HG03439 (cell line): Measurements from ENCODE around the gene LSM14B.
"Not testable (repeated sequence)": the region's sequence is repeated elsewhere in the genome, so short reads cannot be mapped to it uniquely, and the experiment has no call there.

Experiments
- ATAC-seq: cut with Tn5 transposase; IDR thresholded peaks from one replicate; pipeline ENCODE4 v1.9.1; 2021; ENCODE audit warnings: mild to moderate bottlenecking, moderate library complexity; ENCODE audit not compliant: unreplicated experiment

Gene LSM14B

GRCh38 chr20:62111148-62111547 lies 11.1 kb upstream of the LSM14B start:
- no peak for ATAC-seq

DNA sequence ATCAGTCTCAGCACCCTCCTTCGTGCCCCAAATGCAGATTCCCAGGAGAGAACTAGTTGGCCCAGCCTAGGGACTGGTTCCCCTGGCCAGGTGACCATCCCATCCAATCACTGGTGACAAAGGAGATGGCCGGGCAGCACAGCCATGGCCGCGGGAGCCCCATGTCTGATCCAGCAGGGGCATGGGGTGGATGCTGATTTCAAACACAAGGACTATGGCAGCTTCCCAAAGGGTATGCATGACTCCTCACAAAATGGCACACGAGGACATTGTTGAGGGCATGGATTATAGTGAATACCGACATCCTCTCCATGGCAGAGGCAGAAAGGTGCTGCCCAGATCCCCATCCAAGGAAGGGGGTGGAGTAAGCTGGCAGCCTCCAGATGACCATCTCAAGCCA lies 9.9 kb upstream of the LSM14B start:
- ATAC-seq, result no peak

- no peak for ATAC-seq
These were observed 7.4 kb upstream of the LSM14B start for GRCh38 chr20:62114894-62115293.

- ATAC-seq, result not testable (repeated sequence)
These were observed 6.4 kb upstream of the LSM14B start for GRCh38 chr20:62115800-62116407.

DNA sequence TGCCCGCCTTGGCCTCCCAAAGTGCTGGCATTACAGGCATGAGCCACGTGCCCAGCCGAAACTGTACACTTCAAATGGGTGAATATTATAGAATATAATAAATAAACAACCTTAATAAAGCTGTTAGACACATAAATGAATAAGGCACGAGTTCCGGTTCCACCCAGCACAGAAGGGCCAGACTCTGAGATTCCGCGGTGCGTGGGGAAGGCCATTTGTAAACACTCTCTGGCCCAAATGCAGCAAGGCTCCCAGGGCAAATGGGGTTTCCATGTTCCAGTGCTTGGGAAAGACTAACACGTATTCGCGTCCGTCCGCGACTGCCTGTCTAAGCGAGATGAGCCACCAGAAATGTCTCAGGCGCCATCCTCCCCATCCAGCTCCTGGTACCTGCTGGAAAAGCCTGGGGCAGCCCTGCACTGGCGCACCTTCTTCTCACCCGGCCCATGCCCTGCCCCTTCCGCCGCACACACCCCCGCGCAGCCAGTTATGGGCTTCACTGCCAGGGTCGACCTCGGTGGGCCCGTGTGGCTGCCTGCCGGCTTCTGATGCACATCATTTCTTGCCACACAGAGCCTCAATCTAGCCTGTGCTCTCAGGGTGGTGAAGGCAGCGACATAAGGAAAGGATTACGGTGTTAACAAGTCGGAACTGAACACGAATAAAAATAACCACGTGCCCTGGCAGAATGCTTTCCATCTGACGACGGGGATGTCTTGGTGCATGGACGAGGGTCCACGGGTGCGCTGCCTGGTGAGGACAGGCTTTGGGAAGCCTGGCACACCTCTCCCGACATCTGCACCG lies 5.5 kb upstream of the LSM14B start:
- no peak for ATAC-seq

DNA sequence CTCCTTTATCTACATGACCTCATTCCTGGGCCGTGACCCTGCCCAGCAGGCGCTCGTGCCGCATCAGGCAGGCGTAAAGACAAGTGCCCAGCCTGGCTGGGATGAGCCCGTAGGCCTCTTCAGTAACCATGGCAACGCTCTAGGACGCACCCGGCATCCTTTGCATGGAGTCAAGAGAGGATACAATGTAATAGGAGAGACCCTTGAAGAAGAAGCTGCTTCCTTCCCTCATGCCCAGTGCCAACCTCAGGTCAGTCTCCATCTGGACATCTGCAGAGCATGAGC lies 5.0 kb upstream of the LSM14B start:
- no peak for ATAC-seq

- ATAC-seq, result no peak
These were observed 4.6 kb upstream of the LSM14B start for GRCh38 chr20:62117658-62118057.

GRCh38 chr20:62118113-62119043 lies 3.9 kb upstream of the LSM14B start:
- no peak for ATAC-seq

- no peak for ATAC-seq
These were observed 3.2 kb upstream of the LSM14B start for GRCh38 chr20:62119115-62119514.

DNA sequence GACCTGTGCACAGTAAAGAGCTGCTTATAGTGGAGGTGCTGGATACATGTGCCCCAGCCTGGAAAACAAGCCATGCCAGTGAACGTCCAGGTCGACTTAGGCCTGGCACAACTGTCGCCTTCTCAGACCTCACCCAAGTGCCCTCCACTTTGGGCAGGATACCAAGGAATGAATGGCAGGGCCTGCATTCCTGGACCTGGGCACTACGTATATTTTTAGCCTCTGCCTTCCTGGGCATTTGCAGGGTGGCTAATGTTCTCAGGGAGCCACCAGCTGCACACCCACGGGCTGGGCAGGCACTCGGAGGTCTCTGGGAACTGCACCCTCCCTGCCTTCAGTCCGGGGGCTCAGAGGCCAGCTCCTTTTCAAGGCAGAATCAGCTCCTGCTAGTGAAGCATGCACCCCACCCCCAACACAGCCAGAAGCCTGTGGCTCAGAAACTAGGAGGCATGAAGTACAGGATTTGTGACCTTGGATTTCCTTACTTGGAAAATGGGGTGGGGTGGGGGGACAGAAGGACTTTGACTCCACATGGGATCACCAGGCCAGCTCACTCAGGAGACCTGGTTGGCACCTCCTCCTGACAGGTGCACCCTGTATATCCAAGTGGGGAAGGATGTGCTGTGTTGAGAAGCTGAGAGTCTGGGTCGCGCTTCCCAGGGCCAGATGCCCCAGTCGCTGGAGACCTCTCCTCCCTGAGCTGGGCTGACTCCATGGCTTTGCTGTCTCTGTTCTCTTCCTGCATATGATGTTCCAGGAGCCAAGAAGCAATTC lies 2.5 kb upstream of the LSM14B start:
- no peak for ATAC-seq

DNA sequence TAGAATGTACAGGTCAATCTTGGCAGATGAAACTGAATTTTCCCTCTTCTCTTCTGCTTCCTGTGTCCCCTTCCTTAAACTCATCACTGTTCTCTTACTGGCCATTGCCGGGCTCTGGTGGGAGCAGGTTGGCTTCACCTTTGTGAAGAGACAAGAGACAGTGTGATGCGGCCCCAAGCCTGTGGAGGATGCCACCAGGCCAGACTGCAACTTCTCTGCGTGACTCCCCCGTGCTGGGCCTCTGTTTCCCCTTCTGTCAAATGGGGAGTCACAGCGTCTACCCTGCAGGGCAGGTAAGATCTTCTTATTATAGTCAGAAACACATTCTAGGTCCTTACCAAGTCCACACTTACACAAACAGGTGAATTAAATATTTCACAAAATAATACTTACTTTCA lies 1.9 kb upstream of the LSM14B start:
- no peak for ATAC-seq

- ATAC-seq, result peak; percentile 9
These were observed 1.1 kb upstream of the LSM14B start for GRCh38 chr20:62120990-62121775.

GRCh38 chr20:62122654-62123449 lies 577 bp downstream of the LSM14B start:
- peak; percentile 16 for ATAC-seq

DNA sequence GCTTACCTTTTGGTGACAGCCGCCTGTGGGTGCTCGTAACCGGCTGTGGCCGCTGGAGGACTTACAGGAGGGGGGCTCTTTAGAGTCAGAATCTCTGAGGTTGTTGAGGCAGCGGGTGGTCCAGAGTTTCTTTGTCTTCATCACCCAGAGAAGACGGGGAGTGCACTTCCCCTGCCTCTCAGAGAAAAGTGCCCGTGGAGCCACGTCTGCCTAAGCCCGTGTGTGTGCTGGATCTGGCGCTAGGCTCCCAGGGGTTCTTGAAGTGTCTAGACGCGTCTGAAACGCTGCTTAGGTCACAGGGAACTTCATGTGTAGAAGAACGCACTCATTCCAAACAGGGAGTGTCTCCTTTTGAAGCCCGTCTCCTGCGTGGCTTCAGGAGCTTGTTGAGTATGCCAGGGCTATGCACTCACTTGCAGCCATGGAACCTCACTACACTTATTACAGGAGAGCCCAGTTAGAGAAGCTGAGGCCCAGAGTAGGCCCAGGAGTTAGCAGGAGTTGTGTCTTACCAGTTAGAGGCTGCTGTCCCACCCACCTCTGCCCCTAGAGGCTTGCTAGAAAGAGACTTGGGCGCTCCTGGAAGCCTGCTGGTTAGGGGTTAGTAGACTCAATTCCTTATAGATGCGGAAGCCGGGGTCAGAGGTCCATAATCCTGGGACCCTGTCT lies 1.3 kb downstream of the LSM14B start:
- no peak for ATAC-seq

DNA sequence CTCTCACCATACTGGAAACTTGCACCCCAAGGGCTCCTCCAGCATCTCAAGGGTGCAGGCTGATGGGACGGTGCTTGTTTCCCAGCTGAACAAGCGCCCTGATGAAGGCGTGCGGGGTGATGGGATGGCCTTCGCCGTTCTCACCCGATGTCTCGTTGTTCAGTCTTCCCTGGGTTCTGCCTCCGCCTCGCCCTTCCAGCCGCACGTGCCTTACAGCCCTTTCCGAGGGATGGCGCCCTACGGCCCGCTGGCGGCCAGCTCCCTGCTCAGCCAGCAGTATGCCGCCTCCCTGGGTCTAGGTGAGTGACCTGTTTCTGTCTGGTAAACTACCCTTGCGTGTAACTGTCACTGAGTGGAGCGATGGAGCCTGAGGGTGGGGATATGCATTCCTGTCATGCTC lies 3.9 kb downstream of the LSM14B start:
- ATAC-seq, result no peak

- ATAC-seq, result no peak
These were observed 5.5 kb downstream of the LSM14B start for GRCh38 chr20:62127799-62128198.

- ATAC-seq, result no peak
These were observed 6.2 kb downstream of the LSM14B start for GRCh38 chr20:62128502-62128901.

- no peak for ATAC-seq
These were observed 7.7 kb downstream of the LSM14B start for GRCh38 chr20:62129731-62130531.
